HepG2 (cell line): ENCODE data around the gene LMNTD1.

Source experiments
- HES4 ChIP-seq: sonication (generic); formaldehyde crosslinking; IDR thresholded peaks from 2 replicates; pipeline ENCODE4 v1.9.0; 2021; ENCODE audit warnings: mild to moderate bottlenecking, missing genetic modification reagents, borderline replicate concordance
- KAT2B ChIP-seq: fragments of 150-350 bp; IDR thresholded peaks from 2 replicates; pipeline ENCODE4 v1.6.1; 2014; ENCODE audit warnings: low read depth, low read length, borderline replicate concordance

GRCh38 chr12:25497021-25497420 lies 56.1 kb downstream of the LMNTD1 start:
- TF ChIP-seq KAT2B (no peak), HES4 (CRISPR knock-in tag) (no peak)
